ENCODE data around the gene ABCC8.

GRCh38 chr11:17518366-17518765, 41.7 kb upstream of the ABCC8 start:
- no peak for TF ChIP-seq CTCF (IDR thresholded peaks at IDR 0.05)
- TF ChIP-seq, protein P1, sequence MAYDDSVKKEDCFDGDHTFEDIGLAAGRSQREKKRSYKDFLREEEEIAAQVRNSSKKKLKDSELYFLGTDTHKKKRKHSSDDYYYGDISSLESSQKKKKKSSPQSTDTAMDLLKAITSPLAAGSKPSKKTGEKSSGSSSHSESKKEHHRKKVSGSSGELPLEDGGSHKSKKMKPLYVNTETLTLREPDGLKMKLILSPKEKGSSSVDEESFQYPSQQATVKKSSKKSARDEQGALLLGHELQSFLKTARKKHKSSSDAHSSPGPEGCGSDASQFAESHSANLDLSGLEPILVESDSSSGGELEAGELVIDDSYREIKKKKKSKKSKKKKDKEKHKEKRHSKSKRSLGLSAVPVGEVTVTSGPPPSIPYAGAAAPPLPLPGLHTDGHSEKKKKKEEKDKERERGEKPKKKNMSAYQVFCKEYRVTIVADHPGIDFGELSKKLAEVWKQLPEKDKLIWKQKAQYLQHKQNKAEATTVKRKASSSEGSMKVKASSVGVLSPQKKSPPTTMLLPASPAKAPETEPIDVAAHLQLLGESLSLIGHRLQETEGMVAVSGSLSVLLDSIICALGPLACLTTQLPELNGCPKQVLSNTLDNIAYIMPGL (CRISPR knock-in tag; IDR thresholded peaks at IDR 0.05) = no peak
- no peak for TF ChIP-seq SMAD3 (CRISPR knock-in tag; IDR thresholded peaks at IDR 0.05; ENCODE audit: borderline replicate concordance)
- TF ChIP-seq, protein P2, sequence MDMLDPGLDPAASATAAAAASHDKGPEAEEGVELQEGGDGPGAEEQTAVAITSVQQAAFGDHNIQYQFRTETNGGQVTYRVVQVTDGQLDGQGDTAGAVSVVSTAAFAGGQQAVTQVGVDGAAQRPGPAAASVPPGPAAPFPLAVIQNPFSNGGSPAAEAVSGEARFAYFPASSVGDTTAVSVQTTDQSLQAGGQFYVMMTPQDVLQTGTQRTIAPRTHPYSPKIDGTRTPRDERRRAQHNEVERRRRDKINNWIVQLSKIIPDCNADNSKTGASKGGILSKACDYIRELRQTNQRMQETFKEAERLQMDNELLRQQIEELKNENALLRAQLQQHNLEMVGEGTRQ (CRISPR knock-in tag; IDR thresholded peaks at IDR 0.05) = no peak
- TF ChIP-seq FOXP1 (CRISPR knock-in tag; IDR thresholded peaks at IDR 0.05; ENCODE audit: borderline replicate concordance) = no peak
- TF ChIP-seq GRHL2 (CRISPR knock-in tag; IDR thresholded peaks at IDR 0.05; ENCODE audit: insufficient replicate concordance, severe bottlenecking) = no peak
- no peak for TF ChIP-seq CREB1 (CRISPR knock-in tag; IDR thresholded peaks at IDR 0.05)

Data from WTC11 (cell line).